Esophagus muscularis mucosa (tissue), 4 donors: ENCODE measurements around the gene CLBA1. TPM values are rescaled to one million over a fixed set of nuclear protein-coding genes. Genes with fewer than 3 reads are reported as not detected.

ENCODE experiments used
- DNase-seq: peaks from one replicate; pipeline ENCODE4 v3.0.0-alpha.2; 2017; ENCODE audit errors: extremely low spot score
- H3K27ac ChIP-seq, 4 donors: fragments of 200-600 bp; sonication (generic); replicated peaks in 1 of 4; 1 replicate in 3 of 4; 2 replicates in 1 of 4; pipeline ENCODE4 v1.5.1; 2016 to 2019; ENCODE audit warnings: mild to moderate bottlenecking in 1 of 4
- H3K27me3 ChIP-seq, 4 donors: fragments of 200-600 bp; sonication (generic); one replicate each; pipeline versions ENCODE4 v1.5.1 to v1.6.0; 2016 to 2019
- H3K36me3 ChIP-seq, 4 donors: fragments of 200-600 bp; sonication (generic); one replicate each; pipeline ENCODE4 v1.5.1; 2016 to 2019
- H3K4me1 ChIP-seq, 4 donors: fragments of 200-600 bp; sonication (generic); one replicate each; pipeline ENCODE4 v1.5.1; 2016 to 2019
- H3K4me3 ChIP-seq, 4 donors: fragments of 200-600 bp; sonication (generic); 1 replicate in 2 of 4; 2 replicates in 2 of 4; pipeline ENCODE4 v1.5.1; 2016 to 2019; ENCODE audit warnings: mild to moderate bottlenecking in 4 of 4, moderate library complexity in 1 of 4
- H3K9me3 ChIP-seq, 4 donors: fragments of 200-600 bp; sonication (generic); 1 replicate in 3 of 4; 2 replicates in 1 of 4; pipeline ENCODE4 v1.5.1; 2016 to 2019
- EP300 ChIP-seq: sonication (generic); formaldehyde crosslinking; IDR thresholded peaks from one replicate; pipeline ENCODE4 v1.6.1; 2017; ENCODE audit warnings: antibody characterized with exemption
- POLR2A ChIP-seq: fragments of 450-650 bp; IDR thresholded peaks from one replicate; pipeline ENCODE4 v1.6.1; 2017; ENCODE audit warnings: antibody characterized with exemption, moderate library complexity, mild to moderate bottlenecking, low read depth
- POLR2AphosphoS5 ChIP-seq, 2 donors: sonication (generic); formaldehyde crosslinking; IDR thresholded peaks; one replicate each; pipeline ENCODE4 v1.6.1; 2017; ENCODE audit warnings: antibody characterized with exemption in 2 of 2
- WGBS: methylation state at CpG from one replicate; pipeline ENCODE4 v1.1.5; 2018; 5-methylcytosine and 5-hydroxymethylcytosine counted together
- intact Hi-C: fragments of 100-400 bp; cut with DNase I; formaldehyde crosslinking; loops from one replicate; pipeline ENCODE4 v1.15.1; 2023
- total RNA-seq, 4 donors: library from RNA; depleted of rRNA; stranded (reverse); fragments of >200 nt; gene quantifications; one replicate each; pipeline versions ENCODE4 v1.1.0 to v1.2.1, GENCODE V29; 2016
- TF ChIP-seq, protein P1 (sequence below), 3 experiments: fragments of 200-600 bp in 2 of 3; fragments of 450-650 bp in 1 of 3; sonication (generic) in 2 of 3; IDR thresholded peaks; one replicate each; pipeline ENCODE4 v1.5.1; 2017 to 2019; ENCODE audit warnings: antibody characterized with exemption in 3 of 3, mild to moderate bottlenecking in 2 of 3, moderate library complexity in 1 of 3

The CLBA1 gene
- total RNA-seq, 4 donors from 2014 or later: 3.7 to 9.8 (median 6.7) TPM

DNA sequence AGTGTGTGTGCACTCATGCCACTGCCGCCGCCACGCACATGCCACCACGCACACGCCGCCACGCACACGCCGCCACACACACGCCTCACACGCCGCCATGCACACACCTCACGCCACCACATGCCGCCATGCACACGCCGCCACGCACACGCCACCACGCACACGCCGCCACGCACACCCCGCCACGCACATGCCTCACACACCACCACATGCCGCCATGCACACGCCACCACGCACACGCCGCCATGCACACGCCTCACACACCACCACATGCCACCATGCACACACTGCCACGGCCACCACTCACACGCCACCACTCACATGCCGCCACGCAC is 6.3 kb downstream of the CLBA1 start:
- no peak for DNase-seq
- no peak for TF ChIP-seq POLR2AphosphoS5 (IDR thresholded peaks at IDR 0.05)
- TF ChIP-seq EP300: no peak
- TF ChIP-seq POLR2A: no peak
- TF ChIP-seq, protein P1, sequence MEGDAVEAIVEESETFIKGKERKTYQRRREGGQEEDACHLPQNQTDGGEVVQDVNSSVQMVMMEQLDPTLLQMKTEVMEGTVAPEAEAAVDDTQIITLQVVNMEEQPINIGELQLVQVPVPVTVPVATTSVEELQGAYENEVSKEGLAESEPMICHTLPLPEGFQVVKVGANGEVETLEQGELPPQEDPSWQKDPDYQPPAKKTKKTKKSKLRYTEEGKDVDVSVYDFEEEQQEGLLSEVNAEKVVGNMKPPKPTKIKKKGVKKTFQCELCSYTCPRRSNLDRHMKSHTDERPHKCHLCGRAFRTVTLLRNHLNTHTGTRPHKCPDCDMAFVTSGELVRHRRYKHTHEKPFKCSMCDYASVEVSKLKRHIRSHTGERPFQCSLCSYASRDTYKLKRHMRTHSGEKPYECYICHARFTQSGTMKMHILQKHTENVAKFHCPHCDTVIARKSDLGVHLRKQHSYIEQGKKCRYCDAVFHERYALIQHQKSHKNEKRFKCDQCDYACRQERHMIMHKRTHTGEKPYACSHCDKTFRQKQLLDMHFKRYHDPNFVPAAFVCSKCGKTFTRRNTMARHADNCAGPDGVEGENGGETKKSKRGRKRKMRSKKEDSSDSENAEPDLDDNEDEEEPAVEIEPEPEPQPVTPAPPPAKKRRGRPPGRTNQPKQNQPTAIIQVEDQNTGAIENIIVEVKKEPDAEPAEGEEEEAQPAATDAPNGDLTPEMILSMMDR (IDR thresholded peaks at IDR 0.05): no peak
- Histone ChIP-seq H3K4me1 (peaks cover 1 to 5% (median 4%) of the 10 kb centered on the region in 4 donors), H3K27ac (no peak overlapping the region), H3K36me3 (peaks cover 3 to 69% (median 38%) of the 10 kb centered on the region in 4 donors), H3K9me3 (no peaks in the 10 kb centered on the region), H3K27me3 (no peaks in the 10 kb centered on the region), H3K4me3 (no peak overlapping the region)
- WGBS: 95% methylated on average over 34 of the region's 34 CpGs
- intact Hi-C loops: no loop called here

DNA sequence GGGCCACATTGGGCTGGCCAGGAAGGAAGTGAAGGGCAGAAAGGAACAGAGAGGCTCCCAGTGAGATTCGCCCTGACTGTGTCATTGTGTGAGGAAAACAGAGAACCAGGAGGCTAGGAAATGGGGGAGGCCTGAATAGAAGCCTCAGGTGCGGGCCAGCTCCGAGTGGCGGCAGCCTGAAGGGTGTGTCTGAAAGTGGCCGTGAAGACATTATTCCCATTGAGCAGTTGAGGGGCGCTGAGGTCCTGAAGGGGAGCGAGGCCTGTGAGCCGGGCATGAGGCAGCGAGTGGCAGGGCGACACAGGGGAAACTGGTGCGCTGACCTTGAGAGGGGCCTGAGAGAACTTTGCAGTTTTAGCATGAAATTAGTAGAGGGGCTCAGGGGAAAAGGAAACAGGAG is 6.9 kb downstream of the CLBA1 start:
- no peaks in the 10 kb centered on the region for H3K27me3 ChIP-seq
- no peaks in the 10 kb centered on the region for H3K9me3 ChIP-seq
- no peak overlapping the region for H3K4me3 ChIP-seq
- no peak overlapping the region for H3K27ac ChIP-seq
- TF ChIP-seq EP300: no peak
- TF ChIP-seq POLR2A: no peak
- no peak for TF ChIP-seq POLR2AphosphoS5 (IDR thresholded peaks at IDR 0.05)
- TF ChIP-seq, protein P1 (IDR thresholded peaks at IDR 0.05): no peak
- intact Hi-C loops: no loop called here
- H3K4me1 ChIP-seq: no peaks in the 10 kb centered on the region
- peaks cover 3 to 69% (median 38%) of the 10 kb centered on the region in 4 donors for H3K36me3 ChIP-seq
- 93% methylated on average over 11 of the region's 11 CpGs for WGBS
- DNase-seq: no peak

DNA sequence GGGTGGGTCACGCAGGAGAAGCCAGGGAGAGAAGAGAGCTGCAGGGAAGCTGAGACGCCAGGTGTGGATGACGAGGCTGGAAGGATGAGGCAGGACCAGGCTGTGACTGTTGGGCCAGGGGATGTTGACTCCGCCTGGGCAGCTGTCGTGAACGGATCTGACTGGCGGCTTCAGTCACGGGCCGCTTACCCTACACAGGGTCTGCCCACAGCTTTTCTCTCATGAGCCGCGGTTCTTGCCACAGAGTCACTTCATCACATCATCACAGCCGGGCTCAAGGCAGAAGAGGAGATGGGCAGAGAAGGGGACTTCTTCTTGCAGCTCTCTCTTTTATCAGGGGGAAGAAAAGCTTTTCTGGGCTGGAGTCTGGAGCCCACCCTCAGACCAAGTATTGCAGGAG is 7.7 kb downstream of the CLBA1 start:
- Histone ChIP-seq H3K36me3 (peaks cover 3 to 69% (median 38%) of the 10 kb centered on the region in 4 donors), H3K4me1 (no peaks in the 10 kb centered on the region), H3K4me3 (no peak overlapping the region), H3K9me3 (no peaks in the 10 kb centered on the region), H3K27me3 (no peaks in the 10 kb centered on the region), H3K27ac (no peak overlapping the region)
- 92% methylated on average over 12 of the region's 12 CpGs for WGBS
- TF ChIP-seq, protein P1 (IDR thresholded peaks at IDR 0.05): no peak
- no peak for TF ChIP-seq EP300
- TF ChIP-seq POLR2AphosphoS5 (IDR thresholded peaks at IDR 0.05): no peak
- no peak for TF ChIP-seq POLR2A
- intact Hi-C loops: no loop called here
- DNase-seq: no peak

DNA sequence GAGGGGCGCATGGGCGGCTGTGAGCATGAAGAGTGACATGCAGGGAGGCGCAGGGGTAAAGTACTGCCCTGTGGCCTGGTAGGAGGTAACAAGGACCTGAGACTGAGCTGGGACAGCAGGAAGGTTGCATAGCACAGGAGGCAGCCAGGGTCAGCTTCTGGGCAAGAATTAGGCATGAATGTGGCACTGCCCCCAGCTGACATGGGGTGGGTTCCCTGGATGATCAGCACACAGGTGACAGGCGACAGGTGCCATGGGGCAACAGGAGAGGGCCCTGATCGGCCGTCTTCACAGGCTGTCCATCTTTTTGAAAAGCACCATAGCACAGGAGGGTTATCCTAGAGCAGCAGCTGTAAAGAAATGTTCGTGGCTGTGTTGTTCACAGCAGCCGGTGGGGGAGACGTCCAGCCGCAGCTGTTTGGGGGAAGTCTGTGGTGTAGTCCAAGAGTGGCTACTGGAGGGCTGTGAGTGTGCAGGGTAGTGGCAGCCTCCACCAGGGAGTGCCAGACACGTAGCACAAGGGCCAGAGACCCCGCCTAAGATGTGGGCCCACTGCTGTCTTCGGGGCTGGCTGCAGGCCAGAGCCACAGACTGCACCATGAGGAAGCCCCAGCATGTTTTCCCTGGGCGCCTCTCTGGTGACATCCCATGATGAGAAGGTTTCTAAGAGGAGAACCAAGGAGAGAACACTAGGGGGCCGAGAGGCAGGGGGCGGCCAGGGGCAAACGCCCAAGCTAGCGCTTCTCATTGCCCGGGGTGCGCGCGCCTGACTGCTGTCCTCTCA is 8.4 kb downstream of the CLBA1 start:
- TF ChIP-seq EP300: no peak
- TF ChIP-seq POLR2AphosphoS5 (IDR thresholded peaks at IDR 0.05): no peak
- TF ChIP-seq, protein P1 (IDR thresholded peaks at IDR 0.05): no peak
- no peak for TF ChIP-seq POLR2A
- Histone ChIP-seq H3K4me3 (no peak overlapping the region), H3K36me3 (peaks cover 3 to 69% (median 38%) of the 10 kb centered on the region in 4 donors), H3K9me3 (no peaks in the 10 kb centered on the region), H3K27me3 (no peaks in the 10 kb centered on the region), H3K4me1 (no peaks in the 10 kb centered on the region), H3K27ac (no peak overlapping the region)
- WGBS: 89% methylated on average over 17 of the region's 22 CpGs
- intact Hi-C loops: no loop called here
- DNase-seq: no peak

DNA sequence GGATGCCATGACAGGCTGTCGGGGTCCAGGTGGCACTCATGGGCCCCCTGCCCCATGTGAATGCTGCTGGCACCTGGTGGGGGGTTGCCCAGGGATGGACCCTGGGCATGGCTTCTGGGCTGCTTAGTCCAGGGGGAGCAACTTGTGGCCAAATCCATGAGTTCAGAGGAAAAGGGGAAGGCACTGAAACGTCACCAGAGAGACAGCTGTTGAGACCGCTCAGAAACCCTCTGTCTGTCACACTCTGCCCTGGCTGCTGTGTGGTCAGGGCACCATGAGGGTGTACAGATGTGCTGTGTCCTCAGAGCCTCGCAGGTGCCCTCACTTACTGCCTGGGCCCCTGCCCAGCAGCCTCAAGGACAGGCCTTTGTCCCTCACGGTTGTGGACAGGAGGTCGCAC is 9.4 kb downstream of the CLBA1 start:
- intact Hi-C loops: no loop called here
- H3K27me3 ChIP-seq: no peaks in the 10 kb centered on the region
- H3K36me3 ChIP-seq: peaks cover 3 to 60% (median 37%) of the 10 kb centered on the region in 4 donors
- no peak overlapping the region for H3K27ac ChIP-seq
- 92% methylated on average over 5 of the region's 6 CpGs for WGBS
- H3K9me3 ChIP-seq: no peaks in the 10 kb centered on the region
- H3K4me1 ChIP-seq: no peaks in the 10 kb centered on the region
- no peak overlapping the region for H3K4me3 ChIP-seq
- TF ChIP-seq EP300 (no peak), POLR2AphosphoS5 (IDR thresholded peaks at IDR 0.05) (no peak), POLR2A (no peak)
- TF ChIP-seq, protein P1 (IDR thresholded peaks at IDR 0.05): no peak
- DNase-seq: no peak
